ENCODE data around the gene AGBL5. TPM values are rescaled to one million over a fixed set of nuclear protein-coding genes. Genes with fewer than 3 reads are reported as not detected.

Gene AGBL5
- total RNA-seq, 1 experiment from 2014 or later = 40.0 TPM

- POLR2A ChIA-PET = no interaction called here
- CTCF ChIA-PET = interaction anchor here (2.1 kb wide), 1 partner anchor 52 kb away, joined by 13 read pairs; no protein-coding TSS in a partner anchor
- no peak overlapping the region for H2AFZ ChIP-seq (ENCODE audit: low read depth, low read length, poor library complexity, severe bottlenecking)
- no peaks in the 10 kb centered on the region for H3K79me2 ChIP-seq (ENCODE audit: insufficient read depth, low read length)
- H3K36me3 ChIP-seq (ENCODE audit: control insufficient read depth in 1 of 2, insufficient read depth in 2 of 2, low read length in 2 of 2) = no peaks in the 10 kb centered on the region
- no peak for DNase-seq (ENCODE audit: low read depth, low spot score)
- no peak for TF ChIP-seq JUND (IDR thresholded peaks at IDR 0.05)
- no peak for TF ChIP-seq SP1 (IDR thresholded peaks at IDR 0.05; ENCODE audit: low read depth)
- TF ChIP-seq, protein P1, sequence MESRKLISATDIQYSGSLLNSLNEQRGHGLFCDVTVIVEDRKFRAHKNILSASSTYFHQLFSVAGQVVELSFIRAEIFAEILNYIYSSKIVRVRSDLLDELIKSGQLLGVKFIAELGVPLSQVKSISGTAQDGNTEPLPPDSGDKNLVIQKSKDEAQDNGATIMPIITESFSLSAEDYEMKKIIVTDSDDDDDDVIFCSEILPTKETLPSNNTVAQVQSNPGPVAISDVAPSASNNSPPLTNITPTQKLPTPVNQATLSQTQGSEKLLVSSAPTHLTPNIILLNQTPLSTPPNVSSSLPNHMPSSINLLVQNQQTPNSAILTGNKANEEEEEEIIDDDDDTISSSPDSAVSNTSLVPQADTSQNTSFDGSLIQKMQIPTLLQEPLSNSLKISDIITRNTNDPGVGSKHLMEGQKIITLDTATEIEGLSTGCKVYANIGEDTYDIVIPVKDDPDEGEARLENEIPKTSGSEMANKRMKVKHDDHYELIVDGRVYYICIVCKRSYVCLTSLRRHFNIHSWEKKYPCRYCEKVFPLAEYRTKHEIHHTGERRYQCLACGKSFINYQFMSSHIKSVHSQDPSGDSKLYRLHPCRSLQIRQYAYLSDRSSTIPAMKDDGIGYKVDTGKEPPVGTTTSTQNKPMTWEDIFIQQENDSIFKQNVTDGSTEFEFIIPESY (IDR thresholded peaks at IDR 0.05; ENCODE audit: extremely low read depth, insufficient replicate concordance, low read length) = no peak
- TF ChIP-seq, protein P2, sequence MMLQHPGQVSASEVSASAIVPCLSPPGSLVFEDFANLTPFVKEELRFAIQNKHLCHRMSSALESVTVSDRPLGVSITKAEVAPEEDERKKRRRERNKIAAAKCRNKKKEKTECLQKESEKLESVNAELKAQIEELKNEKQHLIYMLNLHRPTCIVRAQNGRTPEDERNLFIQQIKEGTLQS (IDR thresholded peaks at IDR 0.05) = no peak
- TF ChIP-seq POLR2A (IDR thresholded peaks at IDR 0.05; ENCODE audit: borderline replicate concordance, extremely low read depth, insufficient read depth, insufficient read length) = no peak
- no peak for TF ChIP-seq ELF1 (IDR thresholded peaks at IDR 0.05; ENCODE audit: borderline replicate concordance, low read depth)
- no peak for TF ChIP-seq EZH2 (IDR thresholded peaks at IDR 0.05)
- TF ChIP-seq RAD21 (IDR thresholded peaks at IDR 0.05; ENCODE audit: low read depth) = no peak
- TF ChIP-seq CTCF (IDR thresholded peaks at IDR 0.05 in 2 of 3, conservative IDR thresholded peaks at IDR 0.05 in 1 of 3; ENCODE audit: borderline replicate concordance in 1 of 3, insufficient read depth in 1 of 3, low read depth in 2 of 3, low read length in 2 of 3) = no peak
- no peak for TF ChIP-seq CEBPB (IDR thresholded peaks at IDR 0.05; ENCODE audit: low read depth)
- TF ChIP-seq CBX3 (IDR thresholded peaks at IDR 0.05; ENCODE audit: low read depth) = no peak
- TF ChIP-seq ZNF274 (IDR thresholded peaks at IDR 0.05; ENCODE audit: low read depth, low read length) = no peak
- no peak for TF ChIP-seq SRF (IDR thresholded peaks at IDR 0.05; ENCODE audit: low read depth)
- TF ChIP-seq YY1 (IDR thresholded peaks at IDR 0.05; ENCODE audit: extremely low read depth, insufficient replicate concordance, low read depth, low read length) = no peak
- no peak for TF ChIP-seq EGR1 (IDR thresholded peaks at IDR 0.05; ENCODE audit: low read depth)
- no peak for TF ChIP-seq ZFX (IDR thresholded peaks at IDR 0.05)
- no peak for TF ChIP-seq FOSL1 (IDR thresholded peaks at IDR 0.05; ENCODE audit: low read depth)
- RAD21 ChIA-PET (ENCODE audit: low non-redundant PET in 1 of 2, low total read pairs in 2 of 2, uncharacterized antibody in 2 of 2, unreplicated experiment in 2 of 2) = no interaction called here
- H3K4me2 ChIP-seq (ENCODE audit: low read length) = no peak overlapping the region
- H3K9me3 ChIP-seq (ENCODE audit: control insufficient read depth in 1 of 2, insufficient read depth in 1 of 2, low read depth in 1 of 2, low read length in 2 of 2) = no peaks in the 10 kb centered on the region
- intact Hi-C loops (cut with micrococcal nuclease) = no loop called here
- no peaks in the 10 kb centered on the region for H3K27me3 ChIP-seq (ENCODE audit: insufficient read depth, low read length)
- ATAC-seq = no peak
- H3K27ac ChIP-seq (ENCODE audit: low read depth, low read length) = no peak overlapping the region
- no peak overlapping the region for H3K4me3 ChIP-seq (replicated peaks in 1 of 2; ENCODE audit: low read depth in 1 of 2, low read length in 2 of 2)
- H4K20me1 ChIP-seq (ENCODE audit: insufficient read depth) = no peaks in the 10 kb centered on the region
- no peaks in the 10 kb centered on the region for H3K9me2 ChIP-seq (ENCODE audit: insufficient read depth)
- BruUV-seq (replicated peaks) = no TSS peak
- H3K4me1 ChIP-seq (ENCODE audit: control insufficient read depth in 1 of 2, insufficient read depth in 2 of 2, low read length in 2 of 2) = peaks cover 26 to 57% of the 10 kb centered on the region in 2 experiments
- H3K9ac ChIP-seq (ENCODE audit: low read length) = no peak overlapping the region
These were observed 37.7 kb upstream of the AGBL5 start for GRCh38 chr2:27013738-27014137.

Data from HCT116 (cell line).